MCF 10A (cell line): ENCODE data around the gene CHIT1. TPM values are rescaled to one million over a fixed set of nuclear protein-coding genes. Genes with fewer than 3 reads are reported as not detected.

Experiments
- BruUV-seq: library from RNA; stranded (reverse); fragments of 400-500 nt; replicated peaks from 2 replicates; lab custom pipeline; 2021; lab: Mats Ljungman, UMichigan
- CTCF ChIA-PET: fragments of 300-600 bp; sonication (Branson Sonifier 250); formaldehyde crosslinking; extraction: SDS; loops from one replicate; lab custom pipeline; 2021; ENCODE audit warnings: antibody characterized with exemption, inconsistent platforms; lab: Yijun Ruan, JAX
- POLR2A ChIA-PET: fragments of 300-600, 350-650 bp; sonication (Branson Sonifier 250); formaldehyde crosslinking; extraction: SDS; loops from one replicate; lab custom pipeline; 2020; ENCODE audit warnings: antibody characterized with exemption, inconsistent platforms; lab: Yijun Ruan, JAX
- DNase-seq: peaks from one replicate; pipeline ENCODE4 v3.0.0-alpha.2; 2018; ENCODE audit not compliant: unreplicated experiment
- H3K27ac Mint-ChIP-seq: one replicate; pipeline ENCODE4 v1.8.0; 2022; ENCODE audit warnings: mild to moderate bottlenecking, low read depth, mixed read lengths; ENCODE audit not compliant: unreplicated experiment
- H3K27me3 Mint-ChIP-seq: one replicate; pipeline ENCODE4 v1.8.0; 2022; ENCODE audit warnings: mixed read lengths; ENCODE audit not compliant: insufficient read depth, unreplicated experiment
- H3K36me3 Mint-ChIP-seq: one replicate; pipeline ENCODE4 v1.8.0; 2022; ENCODE audit warnings: mild to moderate bottlenecking, moderate library complexity, mixed read lengths; ENCODE audit not compliant: insufficient read depth, unreplicated experiment
- H3K4me1 Mint-ChIP-seq: one replicate; pipeline ENCODE4 v1.8.0; 2022; ENCODE audit warnings: mixed read lengths; ENCODE audit not compliant: insufficient read depth, unreplicated experiment
- H3K4me3 Mint-ChIP-seq: one replicate; pipeline ENCODE4 v1.8.0; 2022; ENCODE audit warnings: mild to moderate bottlenecking, moderate library complexity, mixed read lengths; ENCODE audit not compliant: unreplicated experiment
- H3K9me3 Mint-ChIP-seq: one replicate; pipeline ENCODE4 v1.8.0; 2022; ENCODE audit warnings: mixed read lengths; ENCODE audit not compliant: unreplicated experiment
- CTCF ChIP-seq: fragments of 200-600 bp; IDR thresholded peaks from one replicate; pipeline ENCODE4 v1.8.0; 2022; ENCODE audit warnings: antibody characterized with exemption, mild to moderate bottlenecking; ENCODE audit not compliant: unreplicated experiment
- intact Hi-C: fragments of 100-400 bp; cut with micrococcal nuclease; formaldehyde crosslinking; loops from 2 replicates; pipeline ENCODE4 v1.14.1; 2022
- total RNA-seq: library from RNA; stranded (reverse); gene quantifications from 2 replicates; pipeline ENCODE4 v1.2.3, GENCODE V29; 2022

Gene CHIT1
- total RNA-seq, 1 experiment from 2014 or later: not detected

GRCh38 chr1:203174324-203174985 is 55.0 kb downstream of the CHIT1 start:
- CTCF ChIA-PET: interaction anchor here (0.6 to 15.6 kb wide), 11 partner anchors 11 to 1223 kb away, joined by 3 to 334 read pairs (median 22); partner anchors contain the start of gene CHI3L1
- H3K36me3 Mint-ChIP-seq: no peaks in the 10 kb centered on the region
- no peaks in the 10 kb centered on the region for H3K4me1 Mint-ChIP-seq
- BruUV-seq: no TSS peak
- H3K9me3 Mint-ChIP-seq: no peaks in the 10 kb centered on the region
- peaks cover 18% of the 10 kb centered on the region for H3K27me3 Mint-ChIP-seq
- no peak overlapping the region for H3K27ac Mint-ChIP-seq
- POLR2A ChIA-PET: no interaction called here
- no peak for TF ChIP-seq CTCF
- no peak for DNase-seq
- H3K4me3 Mint-ChIP-seq: no peak overlapping the region
- intact Hi-C loops: no loop called here

- ChIA-PET POLR2A (interaction anchor here (1.2 kb wide), 2 partner anchors 46 to 134 kb away, joined by 4 to 6 read pairs; partner anchors contain the start of gene ADORA1), CTCF (interaction anchor here (0.7 to 15.6 kb wide), 39 partner anchors 8 to 1223 kb away, joined by 3 to 334 read pairs (median 10); partner anchors contain the start of gene CHI3L1)
- Mint-ChIP-seq H3K4me3 (no peak overlapping the region), H3K36me3 (no peaks in the 10 kb centered on the region), H3K27me3 (peaks cover 18% of the 10 kb centered on the region), H3K4me1 (no peaks in the 10 kb centered on the region), H3K9me3 (no peaks in the 10 kb centered on the region), H3K27ac (no peak overlapping the region)
- TF ChIP-seq CTCF: no peak
- no TSS peak for BruUV-seq
- DNase-seq: no peak
- intact Hi-C loops: loop anchor here (2.0 kb wide), 1 partner anchor 93 kb away; no protein-coding TSS in a partner anchor
Measured at GRCh38 chr1:203173566-203173965, 55.9 kb downstream of the CHIT1 start.

- intact Hi-C loops: loop anchor here (2.0 kb wide), 1 partner anchor 94 kb away; no protein-coding TSS in a partner anchor
- H3K9me3 Mint-ChIP-seq: no peaks in the 10 kb centered on the region
Measured at GRCh38 chr1:203173011-203173555, 56.4 kb downstream of the CHIT1 start.

More at GRCh38 chr1:203173011-203173555, 56.4 kb downstream of the CHIT1 start:
- POLR2A ChIA-PET: interaction anchor here (1.1 to 1.3 kb wide), 4 partner anchors 9 to 133 kb away, joined by 3 to 6 read pairs (median 4); partner anchors contain the start of gene ADORA1
- H3K4me1 Mint-ChIP-seq: no peaks in the 10 kb centered on the region
- no TSS peak for BruUV-seq
- H3K27me3 Mint-ChIP-seq: peaks cover 18% of the 10 kb centered on the region
- no peak overlapping the region for H3K4me3 Mint-ChIP-seq
- DNase-seq: no peak
- H3K36me3 Mint-ChIP-seq: no peaks in the 10 kb centered on the region
- no peak overlapping the region for H3K27ac Mint-ChIP-seq
- CTCF ChIA-PET: interaction anchor here (0.6 to 15.6 kb wide), 56 partner anchors 9 to 1223 kb away, joined by 3 to 334 read pairs (median 6); partner anchors contain the start of genes ADORA1, ATP2B4, CHI3L1 and PCAT6
- TF ChIP-seq CTCF: peak; percentile 13
